GM19043 (cell line): ENCODE results near the gene RAD51B.

Source experiments
- ATAC-seq: cut with Tn5 transposase; IDR thresholded peaks from one replicate; pipeline ENCODE4 v1.9.1; 2021; ENCODE audit warnings: low read depth; ENCODE audit not compliant: unreplicated experiment

RAD51B gene

GRCh38 chr14:68564826-68565759, 745.5 kb downstream of the RAD51B start:
- ATAC-seq: no peak

- ATAC-seq: no peak
Observed at GRCh38 chr14:68566075-68566474, 746.5 kb downstream of the RAD51B start.

GRCh38 chr14:68568907-68569897, 749.6 kb downstream of the RAD51B start:
- ATAC-seq: no peak

GRCh38 chr14:68569970-68570409, 750.4 kb downstream of the RAD51B start:
- no peak for ATAC-seq

GRCh38 chr14:68571114-68571591, 751.6 kb downstream of the RAD51B start:
- ATAC-seq: no peak

- no peak for ATAC-seq
Observed at GRCh38 chr14:68571928-68572525, 752.4 kb downstream of the RAD51B start.

- ATAC-seq: no peak
Observed at GRCh38 chr14:68573126-68573525, 753.5 kb downstream of the RAD51B start.

GRCh38 chr14:68573722-68574121, 754.1 kb downstream of the RAD51B start:
- no peak for ATAC-seq

GRCh38 chr14:68574461-68574860, 754.9 kb downstream of the RAD51B start:
- ATAC-seq: no peak

GRCh38 chr14:68574906-68575305, 755.3 kb downstream of the RAD51B start:
- no peak for ATAC-seq

- ATAC-seq: no peak
Observed at GRCh38 chr14:68575426-68575825, 755.8 kb downstream of the RAD51B start.

- ATAC-seq: no peak
Observed at GRCh38 chr14:68576031-68576430, 756.5 kb downstream of the RAD51B start.

- ATAC-seq: no peak
Observed at GRCh38 chr14:68576496-68577244, 757.1 kb downstream of the RAD51B start.

- no peak for ATAC-seq
Observed at GRCh38 chr14:68577802-68578541, 758.4 kb downstream of the RAD51B start.

- no peak for ATAC-seq
Observed at GRCh38 chr14:68578597-68578996, 759.0 kb downstream of the RAD51B start.

- ATAC-seq: no peak
Observed at GRCh38 chr14:68580096-68580645, 760.6 kb downstream of the RAD51B start.

GRCh38 chr14:68580671-68581070, 761.1 kb downstream of the RAD51B start:
- no peak for ATAC-seq

- ATAC-seq: no peak
Observed at GRCh38 chr14:68583548-68584280, 764.1 kb downstream of the RAD51B start.
